ENCODE data around the gene JTB. TPM values are rescaled to one million over a fixed set of nuclear protein-coding genes. Genes with fewer than 3 reads are reported as not detected.
A peak's percentile ranks its signal among the peaks of the same experiment; 100 is the strongest.

Gene JTB
- total RNA-seq, 1 experiment from 2014 or later, result 142 TPM

DNA sequence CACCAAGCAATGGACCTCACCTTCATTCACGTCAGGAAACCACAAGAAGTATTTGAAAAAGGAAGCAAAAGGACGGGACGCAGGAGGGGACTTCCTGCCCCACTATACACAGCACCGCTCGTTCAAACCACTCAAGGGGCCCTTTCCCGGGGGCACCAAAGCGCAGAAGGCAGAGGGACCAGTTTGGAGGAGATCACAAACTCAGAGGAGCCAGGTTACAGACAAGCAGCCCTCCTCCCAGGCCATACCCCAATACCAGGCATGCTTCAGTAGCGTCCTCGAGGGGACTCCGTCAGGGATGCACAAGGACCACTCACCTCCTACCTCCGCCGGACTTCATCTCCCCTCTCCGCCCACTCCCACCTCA lies 19.7 kb downstream of the JTB start:
- Histone ChIP-seq H3K9me3 (ENCODE audit: low read depth, low read length, poor library complexity, severe bottlenecking) (no peaks in the 10 kb centered on the region), H3K36me3 (ENCODE audit: insufficient read depth, low read length, poor library complexity, severe bottlenecking) (peaks cover 17% of the 10 kb centered on the region), H3K4me1 (ENCODE audit: insufficient read depth, low read length, poor library complexity, severe bottlenecking) (peaks cover 18% of the 10 kb centered on the region), H3K27ac (ENCODE audit: low read depth, low read length, poor library complexity, severe bottlenecking) (peak overlapping the region; percentile 84), H3K27me3 (replicated peaks; ENCODE audit: insufficient read depth, low read depth, low read length, poor library complexity) (no peaks in the 10 kb centered on the region), H3K4me3 (ENCODE audit: low read depth, low read length, poor library complexity, severe bottlenecking) (peak overlapping the region; percentile 95)
- no peak for TF ChIP-seq EZH2 (IDR thresholded peaks at IDR 0.05; ENCODE audit: borderline replicate concordance, low read depth, low read length, poor library complexity, severe bottlenecking)
- TF ChIP-seq, protein P1, sequence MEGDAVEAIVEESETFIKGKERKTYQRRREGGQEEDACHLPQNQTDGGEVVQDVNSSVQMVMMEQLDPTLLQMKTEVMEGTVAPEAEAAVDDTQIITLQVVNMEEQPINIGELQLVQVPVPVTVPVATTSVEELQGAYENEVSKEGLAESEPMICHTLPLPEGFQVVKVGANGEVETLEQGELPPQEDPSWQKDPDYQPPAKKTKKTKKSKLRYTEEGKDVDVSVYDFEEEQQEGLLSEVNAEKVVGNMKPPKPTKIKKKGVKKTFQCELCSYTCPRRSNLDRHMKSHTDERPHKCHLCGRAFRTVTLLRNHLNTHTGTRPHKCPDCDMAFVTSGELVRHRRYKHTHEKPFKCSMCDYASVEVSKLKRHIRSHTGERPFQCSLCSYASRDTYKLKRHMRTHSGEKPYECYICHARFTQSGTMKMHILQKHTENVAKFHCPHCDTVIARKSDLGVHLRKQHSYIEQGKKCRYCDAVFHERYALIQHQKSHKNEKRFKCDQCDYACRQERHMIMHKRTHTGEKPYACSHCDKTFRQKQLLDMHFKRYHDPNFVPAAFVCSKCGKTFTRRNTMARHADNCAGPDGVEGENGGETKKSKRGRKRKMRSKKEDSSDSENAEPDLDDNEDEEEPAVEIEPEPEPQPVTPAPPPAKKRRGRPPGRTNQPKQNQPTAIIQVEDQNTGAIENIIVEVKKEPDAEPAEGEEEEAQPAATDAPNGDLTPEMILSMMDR (conservative IDR thresholded peaks at IDR 0.05; ENCODE audit: low read depth, low read length), result no peak
- BruUV-seq (replicated peaks), result no TSS peak
- no peak for DNase-seq (ENCODE audit: low spot score)
- CTCF ChIA-PET, result interaction anchor here (0.7 kb wide), 1 partner anchor 150 kb away, joined by 3 read pairs; no protein-coding TSS in a partner anchor
- intact Hi-C loops (cut with micrococcal nuclease; ENCODE audit: unreplicated experiment), result no loop called here
- POLR2A ChIA-PET (ENCODE audit: low non-redundant PET), result no interaction called here

DNA sequence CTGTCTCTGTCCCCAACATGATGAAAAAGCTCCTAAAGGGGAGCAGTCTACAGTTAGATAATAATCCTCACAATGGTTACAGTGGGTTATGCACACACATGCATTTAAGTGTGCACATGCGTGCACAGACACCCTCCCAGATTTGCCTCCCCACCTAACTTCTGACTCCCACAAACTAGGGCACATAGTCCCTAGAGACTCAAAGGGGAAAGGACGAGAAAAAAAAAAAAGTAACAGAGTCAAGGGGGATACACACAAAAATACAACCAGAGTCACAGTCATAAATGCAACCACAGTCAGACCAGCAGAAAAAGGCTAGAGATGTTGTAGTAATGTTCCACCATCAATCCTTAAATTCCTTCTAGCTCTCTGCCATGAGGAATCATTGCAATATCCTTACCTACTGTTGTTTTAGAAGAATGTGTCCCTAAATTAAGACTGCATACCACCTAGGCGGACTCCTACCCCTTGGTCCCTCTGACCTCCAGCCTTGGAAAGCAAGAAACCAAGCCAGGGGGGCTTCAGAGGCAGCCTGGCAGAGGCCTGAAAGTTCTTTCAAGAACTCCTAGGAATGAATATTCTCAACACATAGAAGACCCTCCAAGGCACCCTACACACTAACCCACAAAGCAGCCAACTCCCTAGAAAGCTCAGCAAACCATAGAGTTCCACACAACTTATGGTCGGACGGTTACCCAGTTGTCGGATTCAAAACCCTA lies 20.3 kb downstream of the JTB start:
- BruUV-seq (replicated peaks), result no TSS peak
- H3K27me3 ChIP-seq (replicated peaks; ENCODE audit: insufficient read depth, low read depth, low read length, poor library complexity), result no peaks in the 10 kb centered on the region
- intact Hi-C loops (cut with micrococcal nuclease; ENCODE audit: unreplicated experiment), result no loop called here
- no peak for DNase-seq (ENCODE audit: low spot score)
- CTCF ChIA-PET, result no interaction called here
- peaks cover 22% of the 10 kb centered on the region for H3K36me3 ChIP-seq (ENCODE audit: insufficient read depth, low read length, poor library complexity, severe bottlenecking)
- no peak for TF ChIP-seq EZH2 (IDR thresholded peaks at IDR 0.05; ENCODE audit: borderline replicate concordance, low read depth, low read length, poor library complexity, severe bottlenecking)
- TF ChIP-seq, protein P1 (conservative IDR thresholded peaks at IDR 0.05; ENCODE audit: low read depth, low read length), result no peak
- peak overlapping the region; percentile 84 for H3K27ac ChIP-seq (ENCODE audit: low read depth, low read length, poor library complexity, severe bottlenecking)
- POLR2A ChIA-PET (ENCODE audit: low non-redundant PET), result no interaction called here
- no peaks in the 10 kb centered on the region for H3K9me3 ChIP-seq (ENCODE audit: low read depth, low read length, poor library complexity, severe bottlenecking)
- peak overlapping the region; percentile 95 for H3K4me3 ChIP-seq (ENCODE audit: low read depth, low read length, poor library complexity, severe bottlenecking)
- peaks cover 13% of the 10 kb centered on the region for H3K4me1 ChIP-seq (ENCODE audit: insufficient read depth, low read length, poor library complexity, severe bottlenecking)

DNA sequence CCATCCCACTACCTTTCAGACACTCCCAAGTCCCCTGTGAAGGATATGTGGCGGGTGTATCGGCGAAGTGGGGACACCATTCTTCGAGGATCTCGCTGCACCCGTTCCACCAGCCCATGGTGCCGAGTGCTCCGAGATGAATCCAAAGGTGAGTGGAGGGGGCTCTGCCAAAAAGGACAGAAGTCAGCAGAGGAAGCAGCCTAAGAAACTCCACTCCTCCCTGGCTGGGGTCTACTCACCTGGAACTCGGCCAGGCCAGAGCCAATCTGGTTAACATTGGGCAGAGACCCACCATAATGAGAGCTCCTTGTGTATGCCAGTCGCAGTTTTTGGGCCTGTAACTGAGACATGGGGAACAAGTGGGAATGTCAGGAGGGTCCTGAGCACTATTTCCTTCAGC lies 22.6 kb downstream of the JTB start:
- POLR2A ChIA-PET (ENCODE audit: low non-redundant PET), result no interaction called here

More for the DNA sequence above, 22.6 kb downstream of the JTB start:
- intact Hi-C loops (cut with micrococcal nuclease; ENCODE audit: unreplicated experiment), result no loop called here
- CTCF ChIA-PET, result no interaction called here
- no TSS peak for BruUV-seq (replicated peaks)
- DNase-seq (ENCODE audit: low spot score), result no peak
- no peak overlapping the region for H3K4me3 ChIP-seq (ENCODE audit: low read depth, low read length, poor library complexity, severe bottlenecking)
- no peak for TF ChIP-seq EZH2 (IDR thresholded peaks at IDR 0.05; ENCODE audit: borderline replicate concordance, low read depth, low read length, poor library complexity, severe bottlenecking)
- TF ChIP-seq, protein P1 (conservative IDR thresholded peaks at IDR 0.05; ENCODE audit: low read depth, low read length), result no peak
- no peaks in the 10 kb centered on the region for H3K27me3 ChIP-seq (replicated peaks; ENCODE audit: insufficient read depth, low read depth, low read length, poor library complexity)
- H3K4me1 ChIP-seq (ENCODE audit: insufficient read depth, low read length, poor library complexity, severe bottlenecking), result peaks cover 3% of the 10 kb centered on the region
- no peaks in the 10 kb centered on the region for H3K9me3 ChIP-seq (ENCODE audit: low read depth, low read length, poor library complexity, severe bottlenecking)
- H3K36me3 ChIP-seq (ENCODE audit: insufficient read depth, low read length, poor library complexity, severe bottlenecking), result peaks cover 26% of the 10 kb centered on the region
- no peak overlapping the region for H3K27ac ChIP-seq (ENCODE audit: low read depth, low read length, poor library complexity, severe bottlenecking)

All from A673 (cell line).